WTC11 (cell line): ENCODE data around the gene AKAP13.

ENCODE experiments used
- NFYB ChIP-seq: sonication (generic); formaldehyde crosslinking; conservative IDR thresholded peaks from 2 replicates; pipeline ENCODE4 v1.8.0; 2022; ENCODE audit warnings: low read depth, missing genetic modification reagents
- NR3C1 ChIP-seq: sonication (generic); formaldehyde crosslinking; conservative IDR thresholded peaks from 2 replicates; pipeline ENCODE4 v1.8.1; 2023; ENCODE audit warnings: low read depth, mild to moderate bottlenecking, missing genetic modification reagents
- TF ChIP-seq, protein P1 (sequence below): fragments of 200-600 bp; IDR thresholded peaks from 2 replicates; pipeline ENCODE4 v1.8.0; 2022; ENCODE audit warnings: antibody characterized with exemption
- TF ChIP-seq, protein P2 (sequence below): sonication (generic); formaldehyde crosslinking; IDR thresholded peaks from 2 replicates; pipeline ENCODE4 v1.8.1; 2023; ENCODE audit warnings: mild to moderate bottlenecking, missing genetic modification reagents
- TF ChIP-seq, protein P3 (sequence below): sonication (generic); formaldehyde crosslinking; IDR thresholded peaks from 2 replicates; pipeline ENCODE4 v1.8.0; 2022; ENCODE audit warnings: mild to moderate bottlenecking, missing genetic modification reagents

DNA sequence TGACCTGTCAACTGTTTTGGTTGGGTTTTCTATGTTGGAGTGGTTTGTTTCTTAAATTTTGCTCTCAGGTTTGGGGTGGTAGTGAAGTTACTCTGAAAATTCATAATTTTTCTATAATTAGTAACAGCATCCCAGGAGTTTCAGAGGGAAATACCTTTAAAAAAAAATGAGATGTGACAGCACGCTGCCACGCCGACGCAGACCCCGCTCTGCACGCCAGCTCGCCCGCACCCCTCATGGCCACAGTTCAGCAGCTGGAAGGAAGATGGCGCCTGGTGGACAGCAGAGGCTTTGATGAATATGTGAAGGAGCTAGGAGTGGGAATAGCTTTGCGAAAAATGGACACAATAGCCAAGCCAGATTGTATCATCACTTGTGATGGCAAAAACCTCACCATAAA, 34.6 kb downstream of the AKAP13 start:
- TF ChIP-seq NFYB (CRISPR knock-in tag) (no peak), NR3C1 (CRISPR knock-in tag) (no peak)
- TF ChIP-seq, protein P1, sequence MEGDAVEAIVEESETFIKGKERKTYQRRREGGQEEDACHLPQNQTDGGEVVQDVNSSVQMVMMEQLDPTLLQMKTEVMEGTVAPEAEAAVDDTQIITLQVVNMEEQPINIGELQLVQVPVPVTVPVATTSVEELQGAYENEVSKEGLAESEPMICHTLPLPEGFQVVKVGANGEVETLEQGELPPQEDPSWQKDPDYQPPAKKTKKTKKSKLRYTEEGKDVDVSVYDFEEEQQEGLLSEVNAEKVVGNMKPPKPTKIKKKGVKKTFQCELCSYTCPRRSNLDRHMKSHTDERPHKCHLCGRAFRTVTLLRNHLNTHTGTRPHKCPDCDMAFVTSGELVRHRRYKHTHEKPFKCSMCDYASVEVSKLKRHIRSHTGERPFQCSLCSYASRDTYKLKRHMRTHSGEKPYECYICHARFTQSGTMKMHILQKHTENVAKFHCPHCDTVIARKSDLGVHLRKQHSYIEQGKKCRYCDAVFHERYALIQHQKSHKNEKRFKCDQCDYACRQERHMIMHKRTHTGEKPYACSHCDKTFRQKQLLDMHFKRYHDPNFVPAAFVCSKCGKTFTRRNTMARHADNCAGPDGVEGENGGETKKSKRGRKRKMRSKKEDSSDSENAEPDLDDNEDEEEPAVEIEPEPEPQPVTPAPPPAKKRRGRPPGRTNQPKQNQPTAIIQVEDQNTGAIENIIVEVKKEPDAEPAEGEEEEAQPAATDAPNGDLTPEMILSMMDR, result no peak
- TF ChIP-seq, protein P2, sequence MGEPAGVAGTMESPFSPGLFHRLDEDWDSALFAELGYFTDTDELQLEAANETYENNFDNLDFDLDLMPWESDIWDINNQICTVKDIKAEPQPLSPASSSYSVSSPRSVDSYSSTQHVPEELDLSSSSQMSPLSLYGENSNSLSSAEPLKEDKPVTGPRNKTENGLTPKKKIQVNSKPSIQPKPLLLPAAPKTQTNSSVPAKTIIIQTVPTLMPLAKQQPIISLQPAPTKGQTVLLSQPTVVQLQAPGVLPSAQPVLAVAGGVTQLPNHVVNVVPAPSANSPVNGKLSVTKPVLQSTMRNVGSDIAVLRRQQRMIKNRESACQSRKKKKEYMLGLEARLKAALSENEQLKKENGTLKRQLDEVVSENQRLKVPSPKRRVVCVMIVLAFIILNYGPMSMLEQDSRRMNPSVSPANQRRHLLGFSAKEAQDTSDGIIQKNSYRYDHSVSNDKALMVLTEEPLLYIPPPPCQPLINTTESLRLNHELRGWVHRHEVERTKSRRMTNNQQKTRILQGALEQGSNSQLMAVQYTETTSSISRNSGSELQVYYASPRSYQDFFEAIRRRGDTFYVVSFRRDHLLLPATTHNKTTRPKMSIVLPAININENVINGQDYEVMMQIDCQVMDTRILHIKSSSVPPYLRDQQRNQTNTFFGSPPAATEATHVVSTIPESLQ (CRISPR knock-in tag), result no peak
- TF ChIP-seq, protein P3, sequence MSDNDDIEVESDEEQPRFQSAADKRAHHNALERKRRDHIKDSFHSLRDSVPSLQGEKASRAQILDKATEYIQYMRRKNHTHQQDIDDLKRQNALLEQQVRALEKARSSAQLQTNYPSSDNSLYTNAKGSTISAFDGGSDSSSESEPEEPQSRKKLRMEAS (CRISPR knock-in tag), result no peak
